Heart left ventricle (tissue), 16 donors: ENCODE data around the gene AMACR. TPM values are rescaled to one million over a fixed set of nuclear protein-coding genes. Genes with fewer than 3 reads are reported as not detected.

ENCODE experiments used
- ATAC-seq, 4 donors: fragments of 200-7000 bp; cut with Tn5 transposase; one replicate each; pipeline ENCODE4 v1.9.1; 2020 to 2022; ENCODE audit warnings: moderate library complexity in 4 of 4, mild to moderate bottlenecking in 3 of 4, moderate number of reproducible peaks in 1 of 4
- DNase-seq, 5 donors: peaks; one replicate each; pipeline ENCODE4 v3.0.0-alpha.2; 2020
- H3K27ac ChIP-seq, 12 donors: fragments of 200-600 bp; sonication (generic) in 4 of 12; one replicate each; pipeline versions ENCODE4 v1.5.0 to v1.8.0; 2016 to 2022; ENCODE audit warnings: mild to moderate bottlenecking in 2 of 12
- H3K27me3 ChIP-seq, 9 donors: fragments of 200-600 bp; sonication (generic) in 2 of 9; one replicate each; pipeline versions ENCODE4 v1.5.1 to v1.8.0; 2016 to 2022; ENCODE audit warnings: mild to moderate bottlenecking in 3 of 9
- H3K36me3 ChIP-seq, 9 donors: fragments of 200-600 bp; sonication (generic) in 2 of 9; one replicate each; pipeline versions ENCODE4 v1.5.0 to v1.8.0; 2018 to 2022; ENCODE audit warnings: mild to moderate bottlenecking in 2 of 9
- H3K4me1 ChIP-seq, 12 donors: fragments of 200-600 bp; sonication (generic) in 4 of 12; one replicate each; pipeline versions ENCODE4 v1.5.0 to v1.8.0; 2016 to 2022; ENCODE audit warnings: mild to moderate bottlenecking in 3 of 12
- H3K4me3 ChIP-seq, 12 donors: fragments of 200-600 bp; sonication (generic) in 4 of 12; one replicate each; pipeline versions ENCODE4 v1.5.0 to v1.8.0; 2017 to 2022; ENCODE audit warnings: mild to moderate bottlenecking in 9 of 12, moderate library complexity in 4 of 12
- H3K9me3 ChIP-seq, 12 donors: fragments of 200-600 bp; sonication (generic) in 4 of 12; one replicate each; pipeline versions ENCODE4 v1.5.0 to v1.8.0; 2016 to 2022; ENCODE audit warnings: mild to moderate bottlenecking in 1 of 12
- CTCF ChIP-seq, 12 donors: fragments of 200-600 bp; sonication (generic) in 4 of 12; IDR thresholded peaks; one replicate each; pipeline versions ENCODE4 v1.5.0 to v1.8.0; 2018 to 2022; ENCODE audit warnings: antibody characterized with exemption in 12 of 12, mild to moderate bottlenecking in 5 of 12
- POLR2A ChIP-seq, 2 donors: fragments of 450-650 bp; IDR thresholded peaks; one replicate each; pipeline ENCODE4 v1.6.1; 2017; ENCODE audit warnings: antibody characterized with exemption in 2 of 2, mild to moderate bottlenecking in 2 of 2, moderate library complexity in 2 of 2
- WGBS, 4 donors: extraction: QIAGEN DNeasy Blood & Tissue Kit in 2 of 4; methylation state at CpG; one replicate each; pipeline versions ENCODE4 v1.1.5 to v1.1.7; 2013 to 2018; 5-methylcytosine and 5-hydroxymethylcytosine counted together
- intact Hi-C, 10 donors: fragments of 100-400 bp; cut with DNase I; formaldehyde crosslinking; loops; one replicate each; pipeline versions ENCODE4 v1.11.1 to v1.14.2; 2022
- polyA plus RNA-seq, 2 donors: library from polyadenylated mRNA; stranded (reverse); fragments of 200-250 nt; gene quantifications; one replicate each; pipeline ENCODE4 v1.2.3, GENCODE V29; 2013
- total RNA-seq, 9 donors: library from RNA; depleted of rRNA in 2 of 9; stranded (reverse); fragments of >200 nt in 2 of 9; fragmentation: NEBNext Ultra II Directional in 3 of 9; extraction: Animal tissue kit (Norgen Biotek cat#: 25700) in 3 of 9; gene quantifications; one replicate each; pipeline versions ENCODE4 v1.1.0 to v1.2.4, GENCODE V29; 2016 to 2023
- donor health status: ischemic (EF 13 %, LVEDD 7.1; RV severe dilation, severe dysfunction).
- donor health status: healthy with polysubstance abuse.
- donor health status: DM: no; HTN: yes; CAD: no.
- donor health status: DM: no; HTN: no; CAD: no.
- donor health status: ischemic (EF 25% LVEDD 6.9; RV normal size, moderate dysfunction).
- donor health status: ischemic (EF 25% LVEDD 5.7; RV mildly dilated, moderate dysfunction).
- donor health status: healthy.
- donor health status: DM: yes; HTN: yes; CAD: no.
- donor health status: ischemic (EF 35%, LVEDD 5.7; RV mildly dilated, moderate dysfunction).
- donor health status: nonischemic (EF 11% LVEDD 7.7; RV severe dilation, severe dysfunction).
- donor health status: DM: yes; HTN: yes; CAD: no.
- donor health status: PGD.
- donor health status: ischemic (EF 29% LVEDD 5.4; RV normal size, mild dysfunction).
- donor health status: nonischemic (EF 23%, LVEDD 6.1; RV moderate dilation, normal function).

Gene AMACR
- total and polyA plus RNA-seq, 11 donors: 2.6 to 17.5 (median 6.6) TPM

- ATAC-seq: peak in 1 of 4 donors; percentile 34
- Histone ChIP-seq H3K9me3 (no peaks in the 10 kb centered on the region), H3K4me3 (no peak overlapping the region), H3K36me3 (no peaks in the 10 kb centered on the region), H3K27me3 (no peaks in the 10 kb centered on the region), H3K27ac (no peak overlapping the region), H3K4me1 (peaks cover 0 to 15% (median 0%) of the 10 kb centered on the region in 12 donors)
- TF ChIP-seq POLR2A (IDR thresholded peaks at IDR 0.05) (no peak), CTCF (IDR thresholded peaks at IDR 0.05) (no peak)
- intact Hi-C loops: loop anchor here in 6 of 10 donors (2.0 to 10.0 kb wide), 4 partner anchors 494 to 534 kb away; no protein-coding TSS in a partner anchor
- 67 to 75% (median 70%) methylated on average over 3 of the region's 3 CpGs for WGBS, 4 donors
- peak in 1 of 5 donors; percentile 33 for DNase-seq
Observed at GRCh38 chr5:33968211-33969005, 39.4 kb downstream of the AMACR start.

GRCh38 chr5:33966805-33967204 is 41.0 kb downstream of the AMACR start:
- Histone ChIP-seq H3K36me3 (no peaks in the 10 kb centered on the region), H3K27ac (no peak overlapping the region), H3K9me3 (no peaks in the 10 kb centered on the region), H3K4me1 (peaks cover 0 to 15% (median 0%) of the 10 kb centered on the region in 12 donors), H3K4me3 (no peak overlapping the region), H3K27me3 (no peaks in the 10 kb centered on the region)
- WGBS, 4 donors: 46 to 58% (median 49%) methylated on average over 2 of the region's 2 CpGs
- intact Hi-C loops: loop anchor here in 4 of 10 donors (10.0 kb wide), 2 partner anchors 492 to 532 kb away; no protein-coding TSS in a partner anchor
- no peak for ATAC-seq
- TF ChIP-seq CTCF (IDR thresholded peaks at IDR 0.05) (no peak), POLR2A (IDR thresholded peaks at IDR 0.05) (no peak)
- no peak for DNase-seq

GRCh38 chr5:33964132-33964700 is 43.6 kb downstream of the AMACR start:
- TF ChIP-seq POLR2A (IDR thresholded peaks at IDR 0.05) (no peak), CTCF (IDR thresholded peaks at IDR 0.05) (no peak)
- intact Hi-C loops: loop anchor here in 4 of 10 donors (10.0 kb wide), 2 partner anchors 489 to 529 kb away; no protein-coding TSS in a partner anchor
- 69 to 80% (median 71%) methylated on average over 2 of the region's 2 CpGs for WGBS, 4 donors
- H3K27ac ChIP-seq: no peak overlapping the region
- H3K4me3 ChIP-seq: no peak overlapping the region
- H3K27me3 ChIP-seq: no peaks in the 10 kb centered on the region
- peaks cover 0 to 12% (median 0%) of the 10 kb centered on the region in 12 donors for H3K4me1 ChIP-seq
- ATAC-seq: no peak
- no peak for DNase-seq
- no peaks in the 10 kb centered on the region for H3K36me3 ChIP-seq
- no peaks in the 10 kb centered on the region for H3K9me3 ChIP-seq

GRCh38 chr5:33958176-33958575 is 49.7 kb downstream of the AMACR start:
- Histone ChIP-seq H3K36me3 (no peaks in the 10 kb centered on the region), H3K27ac (no peak overlapping the region), H3K9me3 (peaks cover 0 to 20% (median 0%) of the 10 kb centered on the region in 12 donors), H3K4me1 (no peaks in the 10 kb centered on the region), H3K27me3 (no peaks in the 10 kb centered on the region), H3K4me3 (no peak overlapping the region)
- no peak for DNase-seq
- TF ChIP-seq POLR2A (IDR thresholded peaks at IDR 0.05) (no peak), CTCF (IDR thresholded peaks at IDR 0.05) (no peak)
- intact Hi-C loops: no loop called here
- no peak for ATAC-seq
- 73 to 78% (median 76%) methylated on average over 2 of the region's 2 CpGs for WGBS, 4 donors
